Body of pancreas (tissue), 4 donors: ENCODE measurements around the gene SHC1. TPM values are rescaled to one million over a fixed set of nuclear protein-coding genes. Genes with fewer than 3 reads are reported as not detected.

ENCODE experiments used
- ATAC-seq: fragments of 150-250 bp; one replicate; pipeline ENCODE4 v1.9.1; 2016
- DNase-seq, 4 donors: peaks; one replicate each; pipeline ENCODE4 v3.0.0-alpha.2; 2019
- H3K27ac ChIP-seq, 4 donors: fragments of 200-600 bp; sonication (generic); 1 replicate in 3 of 4; 2 replicates in 1 of 4; pipeline versions ENCODE4 v1.5.1 to v1.6.1; 2016 to 2019; ENCODE audit warnings: mild to moderate bottlenecking in 1 of 4, mixed read lengths in 1 of 4, moderate library complexity in 1 of 4
- H3K27me3 ChIP-seq, 2 donors: fragments of 200-600 bp; sonication (generic); one replicate each; pipeline ENCODE4 v1.6.0; 2016; ENCODE audit warnings: mild to moderate bottlenecking in 1 of 2
- H3K36me3 ChIP-seq, 2 donors: fragments of 200-600 bp; sonication (generic); replicated peaks in 1 of 2; 2 replicates each; pipeline ENCODE4 v1.5.1; 2016; ENCODE audit warnings: low read depth in 2 of 2; ENCODE audit not compliant: insufficient read depth in 1 of 2
- H3K4me1 ChIP-seq: fragments of 200-600 bp; sonication (generic); one replicate; pipeline ENCODE4 v1.6.0; 2016
- H3K4me3 ChIP-seq, 2 donors: fragments of 200-600 bp; sonication (generic); 1 replicate in 1 of 2; 2 replicates in 1 of 2; pipeline ENCODE4 v1.5.1; 2016 to 2019
- H3K9me3 ChIP-seq, 3 donors: fragments of 200-600 bp; sonication (generic); 1 replicate in 2 of 3; 2 replicates in 1 of 3; pipeline ENCODE4 v1.5.1; 2016
- POLR2A ChIP-seq, 3 donors: fragments of 450-650 bp; IDR thresholded peaks; one replicate each; pipeline ENCODE4 v1.6.1; 2016; ENCODE audit warnings: antibody characterized with exemption in 3 of 3, mild to moderate bottlenecking in 2 of 3
- WGBS, 2 donors: methylation state at CpG; one replicate each; pipeline ENCODE4 v1.1.5; 2017; 5-methylcytosine and 5-hydroxymethylcytosine counted together
- intact Hi-C: fragments of 100-400 bp; cut with DNase I; formaldehyde crosslinking; loops from one replicate; pipeline ENCODE4 v1.15.1; 2023
- total RNA-seq, 2 donors: library from RNA; depleted of rRNA; stranded (reverse); fragments of >200 nt; gene quantifications; one replicate each; pipeline ENCODE4 v1.1.0, GENCODE V29; 2016
- TF ChIP-seq, protein P1 (sequence below), 7 experiments: fragments of 450-650 bp in 4 of 7; fragments of 200-600 bp in 3 of 7; sonication (generic) in 3 of 7; IDR thresholded peaks; one replicate each; pipeline ENCODE4 v1.5.1; 2016 to 2019; ENCODE audit warnings: antibody characterized with exemption in 7 of 7

SHC1 gene
- total RNA-seq, 2 donors from 2014 or later: 38.1 to 45.5 TPM

DNA sequence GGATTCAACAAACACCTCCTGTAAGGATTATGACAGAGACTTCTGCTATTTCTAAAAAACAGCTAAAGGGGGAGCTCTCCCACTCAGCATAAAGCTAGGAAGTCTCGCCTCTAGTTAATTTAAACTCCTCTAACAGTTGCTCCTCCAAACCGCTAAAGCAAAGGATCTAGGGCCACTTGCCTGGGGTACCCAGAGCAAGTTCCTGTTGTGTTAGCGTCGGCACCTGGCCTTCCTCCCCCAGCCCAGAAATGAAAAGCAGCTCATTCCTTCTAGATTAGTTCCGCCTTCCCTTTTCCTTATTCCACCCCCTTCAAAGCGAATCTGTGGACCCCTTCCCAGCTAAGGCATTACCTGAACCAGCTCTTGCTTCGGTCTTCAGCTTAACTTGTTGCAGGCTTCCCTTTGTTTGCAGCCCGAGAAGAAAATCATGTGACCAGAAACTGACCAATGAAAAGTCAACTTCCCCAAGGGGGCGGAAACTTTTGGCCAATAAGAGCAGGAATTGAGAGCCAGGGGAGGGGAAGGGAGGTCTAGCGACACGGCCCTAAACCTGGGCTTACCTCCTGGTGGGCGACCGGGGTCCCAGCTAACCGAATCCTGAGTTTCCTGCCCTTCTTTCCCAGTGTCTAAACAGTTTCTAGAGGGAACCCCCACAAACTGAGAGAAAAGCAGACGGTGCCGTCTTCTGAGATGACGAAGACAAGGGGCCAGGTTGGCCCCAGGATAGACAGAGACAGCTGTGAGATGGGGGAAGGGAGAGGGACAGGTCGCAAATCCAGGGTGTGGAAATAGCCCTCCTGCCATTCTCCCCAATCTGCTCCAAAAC lies 14.6 kb downstream of the SHC1 start, which contains the start of gene PBXIP1:
Gene PBXIP1, minus strand, starts transcription at position 382 of the 826 bp plus-strand sequence. CDS start 2,378 bp downstream, outside the sequence.
- Histone ChIP-seq H3K27ac (peak within 1 kb of the TSS; percentile 35 to 83 (median 65)), H3K4me3 (peak within 1 kb of the TSS in 1 of 2 donors; percentile 30), H3K9me3 (no peaks in the 10 kb centered on the region), H3K27me3 (no peaks in the 10 kb centered on the region), H3K4me1 (peaks cover 52% of the 10 kb centered on the region), H3K36me3 (peaks cover 0 to 4% of the 10 kb centered on the region in 2 donors)
- WGBS, 2 donors: 0% methylated on average over 18 of the region's 18 CpGs
- DNase-seq: peak; percentile 82 to 89 (median 83)
- intact Hi-C loops: no loop called here
- TF ChIP-seq, protein P1, sequence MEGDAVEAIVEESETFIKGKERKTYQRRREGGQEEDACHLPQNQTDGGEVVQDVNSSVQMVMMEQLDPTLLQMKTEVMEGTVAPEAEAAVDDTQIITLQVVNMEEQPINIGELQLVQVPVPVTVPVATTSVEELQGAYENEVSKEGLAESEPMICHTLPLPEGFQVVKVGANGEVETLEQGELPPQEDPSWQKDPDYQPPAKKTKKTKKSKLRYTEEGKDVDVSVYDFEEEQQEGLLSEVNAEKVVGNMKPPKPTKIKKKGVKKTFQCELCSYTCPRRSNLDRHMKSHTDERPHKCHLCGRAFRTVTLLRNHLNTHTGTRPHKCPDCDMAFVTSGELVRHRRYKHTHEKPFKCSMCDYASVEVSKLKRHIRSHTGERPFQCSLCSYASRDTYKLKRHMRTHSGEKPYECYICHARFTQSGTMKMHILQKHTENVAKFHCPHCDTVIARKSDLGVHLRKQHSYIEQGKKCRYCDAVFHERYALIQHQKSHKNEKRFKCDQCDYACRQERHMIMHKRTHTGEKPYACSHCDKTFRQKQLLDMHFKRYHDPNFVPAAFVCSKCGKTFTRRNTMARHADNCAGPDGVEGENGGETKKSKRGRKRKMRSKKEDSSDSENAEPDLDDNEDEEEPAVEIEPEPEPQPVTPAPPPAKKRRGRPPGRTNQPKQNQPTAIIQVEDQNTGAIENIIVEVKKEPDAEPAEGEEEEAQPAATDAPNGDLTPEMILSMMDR (IDR thresholded peaks at IDR 0.05): peak in 4 of 7 experiments; percentile 10 to 27 (median 16)
- peak in 2 of 3 donors; percentile 55 to 58 for TF ChIP-seq POLR2A (IDR thresholded peaks at IDR 0.05)
- ATAC-seq: peak; percentile 95

DNA sequence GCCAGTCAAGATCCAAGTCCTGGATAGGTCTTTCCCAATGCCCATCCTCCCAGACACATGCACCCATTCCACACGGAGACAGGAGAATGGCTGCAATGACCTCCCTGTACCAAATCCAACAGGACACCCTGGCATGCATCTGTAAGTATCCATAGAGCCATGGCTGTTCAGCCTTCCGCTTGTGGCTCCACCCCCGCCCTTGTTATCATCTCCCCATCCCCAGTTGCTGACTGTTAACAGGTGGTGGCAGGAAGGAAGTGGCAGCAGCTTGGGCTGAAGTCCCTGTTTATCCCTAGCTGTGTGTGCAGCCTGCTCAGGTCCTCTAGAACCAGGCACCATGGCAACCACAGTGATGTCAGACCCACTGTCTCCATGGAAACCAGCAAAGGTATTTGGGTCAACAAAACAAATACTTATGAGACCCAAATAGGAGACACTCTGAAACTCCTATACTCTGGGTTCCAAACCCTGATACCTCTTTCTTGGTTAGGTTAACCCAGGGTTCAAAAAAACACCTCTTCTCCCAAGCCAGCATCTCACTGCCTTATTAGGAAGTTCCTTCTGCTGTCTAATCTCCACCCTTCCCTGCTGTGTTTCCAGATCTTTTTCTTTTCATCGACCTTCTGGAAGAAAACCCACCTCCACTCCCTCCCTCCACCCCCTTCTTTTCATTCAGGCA lies 15.4 kb downstream of the SHC1 start:
- peaks cover 44% of the 10 kb centered on the region for H3K4me1 ChIP-seq

GRCh38 chr1:154954541-154954940 lies 16.0 kb downstream of the SHC1 start:
- intact Hi-C loops: no loop called here
- Histone ChIP-seq H3K4me3 (no peak overlapping the region), H3K27me3 (no peaks in the 10 kb centered on the region), H3K36me3 (peaks cover 0 to 4% of the 10 kb centered on the region in 2 donors), H3K27ac (peak overlapping the region in 1 of 4 donors; percentile 16), H3K9me3 (no peaks in the 10 kb centered on the region), H3K4me1 (peaks cover 44% of the 10 kb centered on the region)
- DNase-seq (no peak), ATAC-seq (no peak)
- 59 to 73% methylated on average over 3 of the region's 3 CpGs for WGBS, 2 donors
- TF ChIP-seq, protein P1 (IDR thresholded peaks at IDR 0.05): no peak
- TF ChIP-seq POLR2A (IDR thresholded peaks at IDR 0.05): no peak

More for the DNA sequence above, 15.4 kb downstream of the SHC1 start:
- WGBS, 2 donors: 11 to 12% methylated on average over 4 of the region's 4 CpGs
- intact Hi-C loops: no loop called here
- Histone ChIP-seq H3K27me3 (no peaks in the 10 kb centered on the region), H3K4me3 (no peak overlapping the region), H3K27ac (peak overlapping the region in 3 of 4 donors; percentile 51 to 83 (median 79)), H3K9me3 (no peaks in the 10 kb centered on the region), H3K36me3 (peaks cover 0 to 4% of the 10 kb centered on the region in 2 donors)
- TF ChIP-seq, protein P1 (IDR thresholded peaks at IDR 0.05): no peak
- no peak for TF ChIP-seq POLR2A (IDR thresholded peaks at IDR 0.05)
- DNase-seq (peak; percentile 45 to 76 (median 60)), ATAC-seq (peak; percentile 38)

DNA sequence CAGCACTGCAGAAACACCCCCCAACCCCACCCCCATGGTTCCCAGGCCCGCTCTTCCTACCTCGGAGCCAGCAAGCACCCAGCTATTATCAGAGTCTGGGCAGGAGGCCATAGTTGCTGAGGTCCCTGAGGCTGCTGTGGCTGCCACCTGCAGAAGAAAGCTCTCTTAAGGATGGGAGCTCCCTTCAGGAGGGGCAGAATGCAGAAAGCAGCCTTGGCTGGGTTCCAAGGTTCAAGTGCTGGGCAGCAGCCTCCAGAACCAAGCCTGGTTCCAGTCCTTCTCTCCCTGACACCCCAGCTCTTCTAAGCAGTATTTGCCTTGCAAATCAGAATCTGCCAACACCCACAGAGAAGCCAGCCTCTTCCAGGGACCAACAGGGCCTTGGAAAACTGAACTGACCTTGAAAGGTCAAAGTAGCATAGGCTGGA lies 16.9 kb downstream of the SHC1 start:
- ATAC-seq: no peak
- no peak for TF ChIP-seq POLR2A (IDR thresholded peaks at IDR 0.05)
- TF ChIP-seq, protein P1 (IDR thresholded peaks at IDR 0.05): no peak
- DNase-seq: no peak

More for the DNA sequence above, 16.9 kb downstream of the SHC1 start:
- Histone ChIP-seq H3K27ac (no peak overlapping the region), H3K4me3 (no peak overlapping the region), H3K4me1 (peaks cover 44% of the 10 kb centered on the region), H3K36me3 (peaks cover 0 to under 1% of the 10 kb centered on the region in 2 donors), H3K9me3 (no peaks in the 10 kb centered on the region), H3K27me3 (no peaks in the 10 kb centered on the region)
- intact Hi-C loops: no loop called here
- 49% methylated on average over 2 of the region's 2 CpGs; no CpG with 5 or more reads in 1 of the 2 donors for WGBS, 2 donors
